A172 (cell line): Measurements from ENCODE around the gene UTP15. TPM values are rescaled to one million over a fixed set of nuclear protein-coding genes. Genes with fewer than 3 reads are reported as not detected.
A peak's percentile ranks its signal among the peaks of the same experiment; 100 is the strongest.

Source experiments
- DNase-seq: peaks from one replicate; pipeline ENCODE4 v3.0.0-alpha.2; 2015; ENCODE audit warnings: low spot score
- total RNA-seq: library from RNA; depleted of rRNA; stranded (reverse); fragments of >200 nt; shearing (Covaris generic); gene quantifications from 2 replicates; pipeline ENCODE4 v1.2.3, GENCODE V29; 2014

Gene UTP15
- total RNA-seq, 1 experiment from 2014 or later = 40.3 TPM

DNA sequence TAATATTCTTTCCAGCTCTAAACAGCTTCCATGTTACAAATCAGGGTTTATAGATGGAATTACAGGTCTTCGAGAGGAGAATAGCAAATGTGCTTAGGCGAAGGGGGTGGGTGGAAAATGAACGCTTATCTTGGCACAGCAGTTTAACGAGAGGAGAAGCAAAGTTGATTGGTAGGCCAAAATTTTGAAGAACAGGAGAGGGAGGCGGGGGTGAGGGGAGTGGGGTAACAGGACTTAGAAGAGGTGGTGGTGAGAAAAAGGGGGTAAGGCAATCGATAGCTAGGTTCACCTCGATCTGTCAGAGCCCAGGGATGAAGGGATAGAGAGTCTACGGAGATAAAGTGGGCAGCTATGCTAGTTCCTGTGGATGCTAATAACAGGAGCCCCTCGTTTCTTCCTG is 868 bp upstream of the UTP15 start:
- DNase-seq = no peak

DNA sequence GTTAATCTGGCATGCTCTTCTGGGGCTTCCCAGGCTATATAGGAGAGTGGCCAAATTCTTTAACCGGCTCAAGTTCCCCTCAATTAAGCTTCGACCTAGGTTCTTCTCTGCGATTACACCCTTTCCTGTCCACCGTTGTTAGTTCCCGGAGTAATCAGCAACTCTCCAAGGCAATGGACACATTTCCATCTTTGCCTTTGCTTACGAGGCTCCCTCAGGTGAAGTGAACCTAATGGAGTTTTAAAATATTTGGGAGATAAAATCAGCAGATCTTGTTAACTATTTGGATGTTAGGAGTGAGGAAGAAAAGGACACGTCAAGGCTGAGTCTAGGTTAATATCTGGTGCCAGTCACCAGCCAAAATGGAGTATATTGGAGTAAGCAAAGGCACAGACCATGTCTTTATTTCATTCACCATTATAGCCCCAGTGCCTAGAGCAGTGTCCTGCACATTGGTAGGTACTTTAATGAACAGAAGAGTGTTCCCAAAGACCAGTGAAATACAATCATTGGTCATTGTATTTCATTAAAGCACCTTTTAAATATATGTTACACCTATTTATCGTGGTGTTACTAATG is 515 bp downstream of the UTP15 start:
- DNase-seq = no peak

DNA sequence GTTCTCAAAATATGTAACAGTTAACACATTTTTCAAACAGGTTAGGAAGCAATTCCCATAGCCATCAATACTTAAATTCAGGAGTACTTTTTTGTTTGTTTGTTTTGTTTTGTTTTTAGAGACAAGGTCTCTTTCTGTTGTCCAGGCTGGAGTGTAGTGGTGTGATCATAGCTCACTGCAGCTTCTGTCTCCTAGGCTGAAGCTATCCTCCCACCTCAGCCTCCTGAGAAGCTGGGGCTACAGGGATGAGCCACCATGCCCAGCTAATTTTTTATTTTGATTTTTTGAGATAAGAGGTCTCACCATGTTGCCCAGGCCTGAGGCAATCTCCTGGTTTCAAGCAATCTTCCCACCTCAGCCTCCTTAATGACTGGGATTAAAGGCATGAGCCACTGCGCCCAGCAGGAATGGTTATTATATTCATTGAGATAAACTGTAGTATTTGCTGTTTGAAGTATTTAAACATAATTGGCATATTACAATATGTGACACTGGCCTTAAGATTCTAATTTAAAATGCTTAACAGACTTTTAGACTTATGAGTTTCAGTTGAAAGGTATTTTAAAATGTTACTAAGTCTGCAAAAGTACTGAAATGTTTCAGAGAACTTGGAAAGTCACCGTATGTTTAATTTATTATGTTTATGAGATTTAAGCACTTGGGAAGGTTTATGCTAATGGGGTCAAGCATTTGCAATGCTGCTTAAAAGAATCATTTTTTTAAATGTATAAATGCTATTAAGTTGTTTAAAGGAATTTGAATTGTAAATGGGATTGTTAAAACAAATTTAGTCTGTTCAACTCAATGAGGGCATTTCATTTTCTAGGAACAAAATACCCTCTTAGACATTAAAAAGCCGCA is 17.0 kb downstream of the UTP15 start:
- no peak for DNase-seq

DNA sequence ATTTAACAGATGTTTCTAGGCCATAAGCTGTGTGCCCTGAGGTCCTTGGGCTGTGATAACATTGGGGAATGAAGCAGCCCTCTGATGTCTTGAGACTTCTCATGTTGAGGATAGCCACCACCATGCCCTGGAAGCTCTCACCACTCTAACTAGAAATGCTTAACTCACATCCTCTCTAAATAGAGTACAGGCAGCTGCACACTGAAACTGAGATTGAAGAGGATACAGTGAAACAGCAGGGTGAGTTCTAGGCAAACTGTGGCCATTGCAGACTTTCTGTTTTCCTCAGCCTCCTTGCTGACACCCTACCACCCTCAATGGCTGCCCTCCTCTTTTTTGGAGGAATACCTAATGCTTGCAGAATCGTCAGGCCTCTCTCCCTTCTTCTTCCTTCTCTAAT is 22.4 kb downstream of the UTP15 start:
- no peak for DNase-seq

DNA sequence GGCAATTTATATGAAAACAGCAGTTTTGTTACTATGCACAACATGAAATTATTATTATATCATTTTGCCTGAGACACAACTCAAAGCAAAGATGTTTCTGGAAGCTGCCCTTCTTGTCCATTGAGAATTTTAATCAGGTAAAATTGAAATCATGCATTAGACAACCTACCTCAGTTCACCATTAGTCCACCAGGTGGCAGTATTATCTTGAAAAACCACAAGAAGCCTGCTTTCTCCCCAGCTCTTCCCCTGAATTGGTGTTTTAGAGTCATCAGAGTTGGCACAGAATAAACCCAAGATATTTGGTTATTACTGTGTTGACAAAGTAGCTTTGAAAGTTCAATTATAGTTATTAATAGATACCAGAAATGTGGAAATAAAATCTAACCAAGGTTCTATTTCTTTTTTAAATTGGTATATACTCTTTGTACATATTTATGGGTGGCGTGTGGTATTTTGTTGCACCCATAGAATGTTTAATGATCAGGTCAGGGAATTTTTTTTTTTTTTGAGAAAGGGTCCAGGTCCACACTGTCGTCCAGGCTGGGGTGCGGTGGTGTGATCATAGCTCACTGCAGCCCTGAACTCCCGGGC is 25.7 kb downstream of the UTP15 start:
- DNase-seq = peak; percentile 88

DNA sequence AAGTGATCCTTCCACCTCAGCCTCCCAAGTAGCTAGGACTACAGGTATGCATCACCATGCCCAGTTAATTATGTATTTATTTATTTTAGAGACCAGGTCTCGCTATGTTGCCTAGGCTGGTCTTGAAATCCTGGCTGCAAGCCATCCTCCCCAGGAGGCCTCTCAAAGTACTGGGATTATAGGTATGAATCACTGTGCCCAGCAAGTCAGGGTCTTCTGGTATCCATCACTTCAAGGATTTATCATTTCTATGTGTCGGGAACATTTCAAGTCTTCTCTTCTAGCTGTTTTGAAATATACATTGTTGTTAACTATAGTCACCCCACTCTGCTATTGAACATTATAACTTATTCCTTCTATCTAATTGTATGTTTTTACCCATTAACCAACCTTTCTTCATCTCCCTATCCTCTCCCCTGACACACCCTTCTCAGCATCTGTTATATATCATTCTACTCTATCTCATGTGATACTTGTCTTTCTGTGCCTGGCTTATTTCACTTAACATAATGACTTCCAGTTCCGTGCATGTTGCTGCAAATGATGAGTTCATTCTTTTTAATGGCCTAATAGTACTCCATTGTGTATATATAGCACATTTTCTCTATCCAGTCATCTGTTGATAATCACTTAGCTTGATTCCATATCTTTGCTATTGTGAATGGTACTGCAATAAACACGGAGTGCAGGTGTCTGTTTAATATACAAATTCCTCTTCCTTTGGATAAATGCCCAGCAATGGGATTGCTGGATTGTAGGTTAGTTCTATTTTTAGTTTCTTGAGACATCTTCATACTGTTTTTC is 26.4 kb downstream of the UTP15 start:
- peak; percentile 79 for DNase-seq

DNA sequence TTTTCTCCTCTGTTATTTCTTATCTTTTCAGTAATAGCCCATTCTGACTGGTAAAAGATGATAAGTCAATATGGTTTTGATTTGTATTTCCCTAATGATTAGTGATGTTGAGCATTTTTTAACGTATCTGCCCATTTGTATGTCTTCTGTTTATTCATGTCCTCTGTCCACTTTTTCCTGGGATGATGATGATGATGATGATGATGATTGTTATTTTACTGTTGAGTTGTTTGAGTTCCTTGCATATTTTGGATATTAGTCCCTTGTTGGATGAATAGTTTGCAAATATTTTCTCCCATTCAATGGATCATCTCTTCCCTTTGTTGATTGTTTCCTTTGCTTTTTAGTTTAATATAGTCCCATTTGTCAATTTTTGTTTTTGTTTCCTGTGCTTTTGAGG is 27.0 kb downstream of the UTP15 start:
- peak; percentile 65 for DNase-seq

DNA sequence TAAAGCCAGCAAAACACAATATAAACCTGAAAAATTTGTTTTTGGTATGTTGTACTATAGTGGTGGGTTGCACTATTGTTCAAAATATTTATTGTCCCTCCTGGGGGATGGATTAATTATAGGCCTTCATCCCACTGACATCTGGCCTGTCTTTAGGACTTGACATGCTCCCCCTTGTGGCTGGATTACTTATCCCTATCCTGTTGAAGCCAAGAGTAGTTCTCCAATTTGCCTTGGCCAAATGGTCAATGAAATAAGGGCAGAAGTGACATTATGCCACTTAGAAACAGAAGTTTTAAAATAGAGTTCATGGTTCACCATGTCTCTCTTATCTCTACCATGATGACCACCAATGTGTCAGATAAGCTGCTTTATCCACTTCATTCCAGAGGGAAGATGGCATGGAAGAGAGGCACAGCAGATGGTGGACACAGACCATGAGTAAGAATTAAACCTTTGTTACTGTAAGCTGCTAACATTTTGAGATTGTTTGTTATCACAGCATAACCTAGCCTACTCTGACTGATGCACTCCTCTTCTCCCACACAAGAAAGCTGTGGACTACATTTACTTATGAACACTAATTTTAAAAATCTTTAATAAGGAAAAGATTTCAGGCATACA is 31.3 kb downstream of the UTP15 start:
- peak; percentile 51 for DNase-seq

DNA sequence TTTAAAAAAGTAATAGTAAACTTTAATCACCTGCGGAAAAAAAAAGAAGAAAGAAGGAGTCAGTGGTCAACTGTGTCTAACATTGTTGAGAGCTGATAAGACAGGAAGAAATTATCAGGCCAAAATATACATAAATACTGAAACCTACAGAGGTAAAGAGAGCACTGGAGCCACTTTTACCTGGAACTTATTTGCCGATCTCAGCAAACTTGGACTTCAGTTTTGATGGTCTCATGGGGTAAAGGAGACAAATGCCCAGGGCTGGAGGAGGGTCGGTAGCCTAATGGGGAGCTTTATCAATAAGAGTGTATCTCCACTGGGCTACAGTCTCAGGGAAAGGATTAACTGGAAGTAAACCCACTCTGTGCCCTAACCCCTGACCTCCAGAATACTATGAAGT is 33.8 kb downstream of the UTP15 start:
- no peak for DNase-seq

DNA sequence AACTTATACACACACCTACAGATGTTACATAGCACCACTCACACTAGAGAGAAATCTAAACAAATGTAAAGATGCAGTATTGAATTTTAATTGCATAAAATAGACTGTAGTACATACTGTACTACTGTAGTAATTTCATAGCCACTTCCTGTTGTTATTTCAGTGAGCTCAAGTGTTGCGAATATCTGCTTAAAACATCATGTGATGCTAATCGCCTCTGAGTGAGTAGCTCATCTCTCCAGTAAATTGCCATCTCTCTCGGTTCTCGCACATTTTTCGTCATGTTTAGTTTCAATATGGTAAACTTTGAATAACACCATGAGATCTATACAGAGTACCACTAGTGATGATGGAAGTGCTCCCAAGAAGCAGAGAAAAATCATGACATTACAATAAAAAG is 38.5 kb downstream of the UTP15 start:
- no peak for DNase-seq

DNA sequence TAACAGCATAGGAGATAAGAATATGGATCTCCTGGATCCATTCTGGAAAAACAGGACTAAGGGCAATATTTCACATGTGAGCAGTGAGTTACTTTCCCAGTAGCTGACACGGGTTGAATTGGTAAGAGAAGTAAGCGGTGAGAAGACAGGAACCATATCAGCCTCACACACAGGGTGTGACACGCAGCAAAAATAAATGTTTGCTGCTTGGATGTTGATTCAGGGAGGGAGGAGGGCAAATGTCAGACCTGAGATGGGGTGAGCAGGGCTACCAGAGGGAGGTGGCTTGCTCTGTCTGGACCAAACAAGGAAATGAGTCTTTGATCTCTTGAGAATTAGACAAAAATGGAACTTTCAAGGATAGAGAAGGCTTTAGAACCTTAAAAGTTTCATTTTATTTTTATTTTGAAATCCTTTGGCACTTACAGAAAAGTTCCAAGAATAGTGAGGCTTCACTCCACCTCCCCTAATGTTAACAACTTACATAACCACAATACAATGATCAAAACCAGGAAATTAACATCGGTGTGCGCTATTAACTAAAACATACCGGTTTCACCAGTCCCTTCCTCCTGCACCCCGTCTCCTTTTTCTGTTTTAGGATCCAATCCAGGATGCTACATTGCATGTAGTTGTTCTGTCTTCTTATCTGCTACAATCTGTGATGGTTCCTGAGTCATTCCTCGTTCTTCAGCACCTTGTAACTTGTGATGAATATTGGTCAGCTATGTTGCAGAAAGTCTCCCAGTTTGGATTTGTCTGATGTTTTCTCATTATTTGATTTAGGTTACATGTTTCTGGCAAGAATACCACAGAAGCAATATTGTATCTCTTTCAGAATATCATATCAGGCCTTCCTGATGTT is 39.9 kb downstream of the UTP15 start:
- peak; percentile 52 for DNase-seq

DNA sequence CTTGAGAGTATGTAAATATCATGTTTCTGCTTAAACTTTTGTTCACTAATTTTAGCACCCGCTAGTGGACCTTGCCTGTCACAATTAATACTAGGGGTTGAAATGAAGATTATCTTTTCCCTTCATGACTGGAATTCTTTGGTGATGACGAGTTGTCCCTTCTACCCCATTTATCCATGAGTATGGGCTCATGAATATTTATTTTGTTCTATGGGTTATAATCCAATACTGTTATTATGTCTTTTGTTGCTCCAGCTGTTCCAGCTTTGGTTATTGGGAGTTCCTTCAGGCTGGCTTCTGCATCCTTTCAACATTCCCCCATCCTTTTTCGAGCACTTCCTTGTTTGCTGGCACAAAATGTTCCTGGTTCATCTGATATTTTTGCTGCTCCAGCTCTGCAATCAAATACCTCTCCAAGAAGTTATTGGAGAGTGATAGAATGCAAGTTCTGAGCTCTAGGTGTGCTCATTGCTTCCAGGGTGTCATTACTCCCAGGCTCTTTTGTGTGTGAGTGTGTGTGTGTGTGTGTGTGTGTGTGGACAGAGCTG is 40.7 kb downstream of the UTP15 start:
- no peak for DNase-seq

DNA sequence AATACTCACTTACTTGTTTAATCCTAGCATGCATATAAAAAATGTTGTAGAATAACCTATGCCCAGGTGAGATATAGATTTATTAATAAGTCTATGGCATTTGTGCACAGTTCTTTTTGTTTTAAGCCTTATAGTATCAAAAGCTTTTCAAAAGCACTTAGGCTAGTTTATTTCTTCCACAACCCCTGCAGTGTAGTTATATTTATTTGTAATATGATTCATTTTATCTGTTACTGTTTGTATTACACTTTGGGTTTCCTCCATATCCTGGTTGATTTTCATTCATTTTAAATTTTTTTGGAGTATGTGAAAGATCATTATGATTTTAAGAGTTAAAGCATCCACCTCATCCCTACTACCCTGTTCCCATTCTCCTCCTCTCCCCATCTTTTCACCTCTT is 41.7 kb downstream of the UTP15 start:
- no peak for DNase-seq

DNA sequence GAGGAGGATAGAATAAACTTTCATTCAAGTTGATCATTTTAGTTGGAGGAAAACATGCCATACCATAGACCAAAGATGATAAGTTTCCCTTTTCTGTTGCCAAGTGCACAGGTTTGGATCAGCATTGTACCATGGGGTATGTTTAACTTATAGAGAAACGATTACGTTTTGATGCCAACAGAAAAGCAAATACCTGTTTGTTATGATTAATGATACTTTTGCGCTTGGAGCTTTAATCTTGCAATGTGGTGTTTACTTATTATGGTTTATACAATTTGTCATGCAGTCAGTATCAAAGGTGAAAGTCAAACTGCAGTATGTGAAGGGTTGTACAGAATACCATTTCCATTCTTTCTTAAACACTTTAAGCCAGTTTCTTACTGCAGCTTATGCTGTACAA is 47.3 kb downstream of the UTP15 start:
- DNase-seq = no peak

DNA sequence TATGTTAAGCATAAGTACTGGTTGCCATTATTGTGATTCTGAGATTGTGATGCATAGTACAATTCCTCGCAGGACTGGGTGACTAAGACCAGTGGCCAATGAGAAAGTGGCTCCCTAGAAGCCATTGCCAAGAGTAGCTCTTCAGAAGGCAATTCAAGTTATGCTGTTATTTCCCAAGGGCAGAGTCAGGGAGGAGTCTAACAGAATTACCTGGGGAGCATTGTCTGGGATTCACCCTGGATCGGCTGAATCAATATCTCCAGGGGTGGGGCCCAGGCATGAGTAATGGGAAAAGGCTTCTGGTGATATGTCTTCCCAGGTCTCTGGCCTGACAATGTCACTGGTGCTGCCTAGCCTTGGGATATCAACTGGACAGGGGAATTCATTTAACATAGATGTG is 49.5 kb downstream of the UTP15 start:
- peak; percentile 16 for DNase-seq

DNA sequence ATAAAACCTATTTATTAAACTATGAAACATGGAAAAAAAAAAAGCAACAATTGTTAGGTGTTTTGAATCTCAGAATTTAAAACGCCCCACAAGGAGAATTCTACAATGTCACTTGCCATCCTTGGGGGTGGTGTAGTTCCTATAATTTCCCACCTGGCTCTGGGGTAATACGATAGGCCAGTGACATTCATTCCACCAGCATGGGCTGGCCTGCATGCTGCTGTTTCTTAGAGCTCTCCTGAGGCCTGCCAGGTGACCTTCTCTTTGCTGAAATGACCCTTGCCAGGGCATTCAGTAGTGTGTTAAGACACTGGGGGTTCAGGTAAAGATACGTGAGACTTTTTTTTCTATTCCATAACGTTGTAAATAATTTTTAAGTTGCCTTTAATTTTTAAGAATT is 50.4 kb downstream of the UTP15 start:
- DNase-seq = no peak

DNA sequence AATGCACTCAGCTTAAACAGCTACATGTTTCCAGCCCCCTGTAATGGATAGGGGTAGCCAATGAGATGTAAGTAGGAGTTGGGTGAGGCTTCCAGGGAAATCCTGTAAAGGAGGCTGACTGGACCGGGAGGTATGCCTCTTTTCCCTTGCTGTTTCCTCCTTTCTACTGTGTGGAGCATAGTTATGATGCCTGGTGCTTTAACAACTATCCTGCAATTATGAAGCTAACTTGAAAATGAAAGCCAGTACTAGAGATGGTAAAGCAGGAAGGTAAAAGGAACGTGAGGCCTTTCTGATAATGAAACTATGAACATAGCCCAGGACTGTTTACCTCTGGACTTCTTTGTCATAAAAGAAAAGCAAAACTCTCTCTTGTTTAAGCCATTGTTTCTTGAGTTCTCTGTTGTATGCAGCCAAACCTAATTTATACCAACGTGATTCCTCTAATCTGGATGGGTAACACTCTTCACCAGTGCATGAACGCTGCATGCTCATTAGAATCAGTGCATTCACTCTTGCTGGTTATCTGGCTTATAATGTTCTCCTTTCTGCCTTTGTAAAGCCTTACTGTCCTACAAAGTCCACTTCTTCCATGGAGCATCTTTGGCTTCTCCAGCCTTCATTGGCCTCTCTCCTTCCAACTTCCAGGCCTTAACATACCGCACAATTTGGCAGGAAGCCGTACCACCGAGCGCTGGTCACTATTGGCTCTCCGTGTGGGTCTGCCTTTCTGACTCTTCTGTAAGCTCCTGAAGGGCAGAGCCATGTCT is 52.2 kb downstream of the UTP15 start:
- peak; percentile 53 for DNase-seq

DNA sequence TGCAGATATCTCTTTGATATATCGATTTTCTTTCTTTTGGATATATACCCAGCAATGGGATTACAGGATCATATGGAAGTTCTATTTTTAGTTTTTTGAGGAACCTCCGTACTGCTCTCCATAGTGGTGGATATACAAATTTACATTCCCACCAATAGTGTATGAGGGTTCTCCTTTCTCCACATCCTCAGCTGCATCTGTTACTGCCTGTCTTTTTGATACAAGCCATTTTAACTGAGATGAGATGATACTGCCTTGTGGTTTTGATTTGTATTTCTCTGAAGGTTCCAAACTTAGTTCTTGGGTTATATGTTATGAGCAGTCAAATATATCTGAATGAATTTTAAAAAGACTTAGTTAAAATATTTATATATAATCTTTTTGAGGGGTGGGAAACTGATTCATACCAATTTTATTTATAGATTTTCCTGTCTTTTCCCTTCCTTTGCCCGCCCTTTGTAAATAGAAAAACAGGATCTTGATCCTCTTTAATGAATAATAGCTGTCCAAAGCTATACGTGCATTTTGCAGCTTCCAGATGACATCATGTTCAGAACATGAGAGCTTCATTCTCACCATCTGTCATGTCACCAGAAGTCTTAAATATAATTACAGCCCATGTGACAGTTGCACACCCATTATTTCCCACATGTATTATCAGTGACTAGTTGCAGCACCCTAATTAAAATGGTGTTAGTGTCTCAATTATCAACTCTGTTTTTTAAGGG is 54.2 kb downstream of the UTP15 start:
- no peak for DNase-seq

DNA sequence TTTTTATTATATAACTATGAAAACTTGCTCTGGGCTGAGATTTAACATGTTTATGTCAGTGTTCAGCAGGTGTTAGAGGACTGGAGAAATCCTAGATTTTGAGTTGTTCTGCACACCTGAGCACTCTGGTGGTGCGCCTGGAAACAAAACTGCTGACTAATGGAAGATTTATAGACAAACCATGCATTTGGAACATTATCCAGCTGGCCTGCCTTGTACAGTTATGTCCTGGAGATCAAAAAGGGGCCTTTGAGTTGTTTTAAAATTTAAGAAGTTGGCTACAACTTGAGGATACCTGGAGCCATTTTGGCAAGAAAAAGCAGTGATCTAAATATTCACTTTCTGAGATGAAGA is 54.8 kb downstream of the UTP15 start:
- no peak for DNase-seq
